ENCODE results near the gene P3H2.

Gene P3H2

DNA sequence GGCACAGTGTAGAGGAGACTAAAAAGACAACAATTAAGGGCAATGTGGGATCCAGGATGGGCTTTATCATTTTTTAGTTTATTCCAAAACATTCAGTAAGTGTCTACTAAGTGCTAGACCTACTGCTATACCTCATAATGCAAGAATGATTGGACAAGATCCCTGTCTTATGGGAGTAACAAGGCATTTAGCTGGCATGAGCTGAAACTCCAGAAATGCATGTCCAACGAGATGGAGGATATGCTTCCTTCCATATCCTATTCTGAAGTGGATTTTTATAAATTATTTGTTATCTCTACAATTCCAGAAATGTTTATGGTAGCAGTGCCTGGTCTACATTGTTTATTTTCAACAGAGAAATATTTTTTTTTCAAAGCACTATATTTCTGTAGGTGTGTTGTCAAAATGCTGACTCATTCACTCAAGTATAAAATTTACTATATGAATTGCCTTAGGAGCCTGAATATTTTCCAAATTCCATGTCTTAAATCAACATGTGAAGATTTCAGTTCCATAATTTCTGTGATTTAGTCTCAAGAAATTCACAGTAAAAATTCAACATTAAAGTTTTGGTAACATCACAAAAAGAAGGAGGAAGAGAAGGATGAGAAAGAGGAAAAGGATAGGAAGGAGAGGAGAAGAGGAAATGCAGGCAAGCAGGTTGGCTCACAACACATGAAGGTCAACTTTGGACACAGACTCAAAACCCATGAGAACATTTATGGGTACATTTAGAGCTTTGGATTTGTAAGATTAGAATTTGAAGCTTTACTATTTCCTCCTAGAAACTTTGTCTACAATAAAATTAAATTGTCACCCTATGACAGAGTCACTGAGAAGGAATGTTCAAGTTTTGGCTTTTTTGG is 88.6 kb downstream of the P3H2 start:
- H3K36me3 ChIP-seq (ENCODE audit: control insufficient read depth, insufficient read depth, low read length): no peaks in the 10 kb centered on the region
- no peak overlapping the region for H2AFZ ChIP-seq
- no peaks in the 10 kb centered on the region for H3K27me3 ChIP-seq (ENCODE audit: control insufficient read depth, insufficient read depth, low read length)
- H3K4me1 ChIP-seq: no peaks in the 10 kb centered on the region
- no peaks in the 10 kb centered on the region for H3K9me3 ChIP-seq (ENCODE audit: control insufficient read depth, low read length)
- TF ChIP-seq, protein P1, sequence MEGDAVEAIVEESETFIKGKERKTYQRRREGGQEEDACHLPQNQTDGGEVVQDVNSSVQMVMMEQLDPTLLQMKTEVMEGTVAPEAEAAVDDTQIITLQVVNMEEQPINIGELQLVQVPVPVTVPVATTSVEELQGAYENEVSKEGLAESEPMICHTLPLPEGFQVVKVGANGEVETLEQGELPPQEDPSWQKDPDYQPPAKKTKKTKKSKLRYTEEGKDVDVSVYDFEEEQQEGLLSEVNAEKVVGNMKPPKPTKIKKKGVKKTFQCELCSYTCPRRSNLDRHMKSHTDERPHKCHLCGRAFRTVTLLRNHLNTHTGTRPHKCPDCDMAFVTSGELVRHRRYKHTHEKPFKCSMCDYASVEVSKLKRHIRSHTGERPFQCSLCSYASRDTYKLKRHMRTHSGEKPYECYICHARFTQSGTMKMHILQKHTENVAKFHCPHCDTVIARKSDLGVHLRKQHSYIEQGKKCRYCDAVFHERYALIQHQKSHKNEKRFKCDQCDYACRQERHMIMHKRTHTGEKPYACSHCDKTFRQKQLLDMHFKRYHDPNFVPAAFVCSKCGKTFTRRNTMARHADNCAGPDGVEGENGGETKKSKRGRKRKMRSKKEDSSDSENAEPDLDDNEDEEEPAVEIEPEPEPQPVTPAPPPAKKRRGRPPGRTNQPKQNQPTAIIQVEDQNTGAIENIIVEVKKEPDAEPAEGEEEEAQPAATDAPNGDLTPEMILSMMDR (IDR thresholded peaks at IDR 0.05): no peak
- H3K27ac ChIP-seq: no peak overlapping the region
- no peak overlapping the region for H3K4me3 ChIP-seq (ENCODE audit: low read depth, low read length)
- H3K4me2 ChIP-seq (ENCODE audit: low read length): no peak overlapping the region
- no peaks in the 10 kb centered on the region for H3K79me2 ChIP-seq
- no peak overlapping the region for H3K9ac ChIP-seq

DNA sequence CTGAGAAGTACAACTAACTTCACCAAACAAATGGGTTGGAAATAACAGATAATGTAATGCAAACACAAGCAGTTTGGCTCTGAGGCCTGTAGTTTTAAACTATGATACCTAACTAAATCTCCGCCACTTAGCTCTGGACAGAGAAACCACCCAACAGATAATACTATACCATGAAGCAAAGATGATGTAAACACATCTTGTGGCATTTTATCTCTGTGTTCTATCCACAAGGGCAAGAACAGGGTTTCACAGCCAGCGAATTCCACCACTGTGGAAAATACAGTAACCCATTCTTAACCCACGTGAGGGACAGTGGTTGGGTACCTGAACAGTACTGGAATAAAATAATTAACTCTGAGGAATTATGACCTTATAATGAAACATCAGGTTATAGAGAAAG is 93.6 kb downstream of the P3H2 start:
- H3K36me3 ChIP-seq (ENCODE audit: control insufficient read depth, insufficient read depth, low read length): no peaks in the 10 kb centered on the region

DNA sequence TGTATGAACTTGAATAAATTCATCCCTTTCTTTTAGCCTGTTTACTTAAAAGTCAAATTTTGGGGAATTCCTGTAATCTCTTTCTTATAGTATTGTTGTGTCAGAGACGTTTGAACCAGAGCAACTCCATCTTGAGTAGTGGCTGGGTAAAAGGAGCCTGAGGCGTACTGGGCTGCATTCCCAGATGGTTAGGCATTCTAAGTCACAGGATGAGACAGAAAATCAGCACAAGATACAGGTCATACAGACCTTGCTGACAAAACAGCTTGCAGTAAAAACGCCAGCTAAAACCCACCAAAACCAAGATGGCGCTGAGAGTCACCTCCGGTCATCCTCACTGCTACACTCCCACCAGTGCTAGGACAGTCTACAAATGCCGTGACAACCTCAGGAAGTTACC is 94.5 kb downstream of the P3H2 start:
- Histone ChIP-seq H3K9me3 (ENCODE audit: control insufficient read depth, low read length) (no peaks in the 10 kb centered on the region), H3K36me3 (ENCODE audit: control insufficient read depth, insufficient read depth, low read length) (no peaks in the 10 kb centered on the region), H3K4me2 (ENCODE audit: low read length) (no peak overlapping the region), H2AFZ (no peak overlapping the region), H3K27ac (no peak overlapping the region), H3K79me2 (no peaks in the 10 kb centered on the region), H3K4me3 (ENCODE audit: low read depth, low read length) (no peak overlapping the region), H3K9ac (no peak overlapping the region), H3K4me1 (no peaks in the 10 kb centered on the region), H3K27me3 (ENCODE audit: control insufficient read depth, insufficient read depth, low read length) (no peaks in the 10 kb centered on the region)
- TF ChIP-seq, protein P1 (IDR thresholded peaks at IDR 0.05): no peak

More for the DNA sequence above, 93.6 kb downstream of the P3H2 start:
- Histone ChIP-seq H2AFZ (no peak overlapping the region), H3K4me1 (no peaks in the 10 kb centered on the region), H3K4me3 (ENCODE audit: low read depth, low read length) (no peak overlapping the region), H3K27me3 (ENCODE audit: control insufficient read depth, insufficient read depth, low read length) (no peaks in the 10 kb centered on the region), H3K79me2 (no peaks in the 10 kb centered on the region), H3K9ac (no peak overlapping the region), H3K4me2 (ENCODE audit: low read length) (no peak overlapping the region), H3K9me3 (ENCODE audit: control insufficient read depth, low read length) (no peaks in the 10 kb centered on the region), H3K27ac (no peak overlapping the region)
- TF ChIP-seq, protein P1 (IDR thresholded peaks at IDR 0.05): no peak

DNA sequence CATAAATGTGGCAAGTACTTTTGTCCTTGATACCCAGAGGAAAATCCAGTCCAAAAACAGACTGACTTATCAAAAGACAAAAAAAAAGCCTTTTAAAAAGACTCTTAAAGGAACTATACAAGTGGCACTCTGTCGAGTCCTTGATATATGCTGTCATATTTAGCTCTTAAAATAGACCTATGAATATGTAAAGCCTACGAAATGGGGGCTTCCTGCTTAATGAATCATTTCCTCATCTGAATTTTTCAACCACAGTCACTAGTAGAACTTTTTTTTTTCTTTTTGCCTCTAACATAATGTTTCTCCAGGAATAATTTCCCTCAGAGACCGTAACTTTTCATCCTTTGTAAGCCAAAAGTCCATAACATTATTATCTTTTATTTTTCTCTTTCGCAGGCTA is 95.8 kb downstream of the P3H2 start:
- no peak overlapping the region for H3K4me2 ChIP-seq (ENCODE audit: low read length)
- no peaks in the 10 kb centered on the region for H3K4me1 ChIP-seq
- H3K9me3 ChIP-seq (ENCODE audit: control insufficient read depth, low read length): no peaks in the 10 kb centered on the region
- H2AFZ ChIP-seq: no peak overlapping the region
- H3K27me3 ChIP-seq (ENCODE audit: control insufficient read depth, insufficient read depth, low read length): no peaks in the 10 kb centered on the region
- no peak overlapping the region for H3K27ac ChIP-seq
- no peak overlapping the region for H3K9ac ChIP-seq
- TF ChIP-seq, protein P1 (IDR thresholded peaks at IDR 0.05): no peak
- H3K36me3 ChIP-seq (ENCODE audit: control insufficient read depth, insufficient read depth, low read length): no peaks in the 10 kb centered on the region
- H3K4me3 ChIP-seq (ENCODE audit: low read depth, low read length): no peak overlapping the region
- no peaks in the 10 kb centered on the region for H3K79me2 ChIP-seq

DNA sequence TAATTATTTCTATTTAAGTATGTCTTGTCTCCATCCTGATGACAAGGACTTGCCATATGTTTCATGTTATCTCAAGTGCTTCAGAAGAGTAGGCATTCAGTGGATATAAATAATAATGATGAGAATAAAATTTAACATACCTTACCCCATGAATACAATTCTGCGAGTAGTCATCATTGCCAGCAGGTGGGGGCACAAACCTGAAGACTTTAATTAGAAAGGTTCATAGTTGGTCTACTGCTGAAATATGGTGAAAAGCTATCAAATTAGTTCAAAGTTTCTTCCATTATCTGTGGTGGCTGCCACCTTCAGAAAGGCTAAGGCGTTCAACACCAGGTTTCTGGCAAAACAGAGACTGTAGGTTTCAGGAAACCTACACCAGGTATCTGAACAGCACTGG is 100.9 kb downstream of the P3H2 start:
- Histone ChIP-seq H3K4me1 (no peaks in the 10 kb centered on the region), H3K9ac (no peak overlapping the region), H3K36me3 (ENCODE audit: control insufficient read depth, insufficient read depth, low read length) (no peaks in the 10 kb centered on the region), H3K27ac (no peak overlapping the region), H3K4me3 (ENCODE audit: low read depth, low read length) (no peak overlapping the region), H3K27me3 (ENCODE audit: control insufficient read depth, insufficient read depth, low read length) (no peaks in the 10 kb centered on the region), H2AFZ (no peak overlapping the region), H3K79me2 (no peaks in the 10 kb centered on the region), H3K9me3 (ENCODE audit: control insufficient read depth, low read length) (no peaks in the 10 kb centered on the region), H3K4me2 (ENCODE audit: low read length) (no peak overlapping the region)
- TF ChIP-seq, protein P1 (IDR thresholded peaks at IDR 0.05): no peak

All from parathyroid adenoma (tissue), 2 donors.